Stimulated activated CD4-positive, alpha-beta T cell treated with anti-CD3 and anti-CD28 coated beads, TNF-alpha, amount 100 ng/mL, for 1 hour (primary cell): ENCODE data around the gene PACRG.

Experiments used
- DNase-seq, 3 donors: peaks; one replicate each; pipeline ENCODE4 v3.0.0-alpha.2; 2020; ENCODE audit warnings: low read depth in 3 of 3, low spot score in 1 of 3

PACRG gene

GRCh38 chr6:163165922-163166321, 438.1 kb downstream of the PACRG start:
- DNase-seq: no peak

GRCh38 chr6:163166507-163166906, 438.7 kb downstream of the PACRG start:
- no peak for DNase-seq

- DNase-seq: no peak
Measured at GRCh38 chr6:163169521-163169920, 441.7 kb downstream of the PACRG start.

- peak in 1 of 3 donors; percentile 2 for DNase-seq
Measured at GRCh38 chr6:163170294-163170883, 442.6 kb downstream of the PACRG start.

GRCh38 chr6:163173741-163174140, 446.0 kb downstream of the PACRG start:
- DNase-seq: no peak

- no peak for DNase-seq
Measured at GRCh38 chr6:163175301-163175700, 447.5 kb downstream of the PACRG start.

GRCh38 chr6:163176097-163176496, 448.3 kb downstream of the PACRG start:
- no peak for DNase-seq

- no peak for DNase-seq
Measured at GRCh38 chr6:163177007-163177406, 449.2 kb downstream of the PACRG start.

GRCh38 chr6:163177892-163178420, 450.2 kb downstream of the PACRG start:
- DNase-seq: no peak

- DNase-seq: no peak
Measured at GRCh38 chr6:163179061-163179460, 451.3 kb downstream of the PACRG start.

GRCh38 chr6:163179721-163180120, 451.9 kb downstream of the PACRG start:
- no peak for DNase-seq

GRCh38 chr6:163180874-163181541, 453.2 kb downstream of the PACRG start:
- DNase-seq: no peak

- no peak for DNase-seq
Measured at GRCh38 chr6:163181666-163182180, 453.9 kb downstream of the PACRG start.

GRCh38 chr6:163182696-163183095, 454.9 kb downstream of the PACRG start:
- no peak for DNase-seq

- DNase-seq: no peak
Measured at GRCh38 chr6:163183806-163184205, 456.0 kb downstream of the PACRG start.

- no peak for DNase-seq
Measured at GRCh38 chr6:163185744-163186143, 458.0 kb downstream of the PACRG start.

GRCh38 chr6:163186527-163186926, 458.8 kb downstream of the PACRG start:
- no peak for DNase-seq

- no peak for DNase-seq
Measured at GRCh38 chr6:163187201-163187600, 459.4 kb downstream of the PACRG start.

GRCh38 chr6:163187606-163188005, 459.8 kb downstream of the PACRG start:
- no peak for DNase-seq

GRCh38 chr6:163188746-163189145, 461.0 kb downstream of the PACRG start:
- no peak for DNase-seq

GRCh38 chr6:163189609-163190008, 461.8 kb downstream of the PACRG start:
- no peak for DNase-seq

- DNase-seq: no peak
Measured at GRCh38 chr6:163190786-163191185, 463.0 kb downstream of the PACRG start.
